ENCODE measurements around the gene SLFNL1. TPM values are rescaled to one million over a fixed set of nuclear protein-coding genes. Genes with fewer than 3 reads are reported as not detected.

SLFNL1 gene
- 0.43 and 0.65 TPM in 2 replicates for total RNA-seq

GRCh38 chr1:41021526-41022308 lies at the start of gene SLFNL1:
TSS of gene SLFNL1 (minus strand) at chr1:41021725. CDS start at chr1:41020660, 1,065 bp downstream.

GRCh38 chr1:40979241-40980067 lies 42.1 kb downstream of the SLFNL1 start, which contains the start of gene CTPS1:
TSS of gene CTPS1 (plus strand) at chr1:40979696. CDS start at chr1:40983291, 3,595 bp downstream.

Other genes with a start within 250 kb of the SLFNL1 start
- gene KCNQ4, start 237.9 kb downstream of the SLFNL1 start, total RNA-seq, result 0.11 TPM in 1 of 2 replicates, not detected in the other
- gene CITED4, start 159.4 kb downstream of the SLFNL1 start, total RNA-seq, result 1.6 and 2.1 TPM in 2 replicates
- 11.6 and 15.5 TPM in 2 replicates for gene CTPS1, start 42.0 kb downstream of the SLFNL1 start, total RNA-seq
- 29.0 and 36.0 TPM in 2 replicates for gene SCMH1, start 220.6 kb upstream of the SLFNL1 start, total RNA-seq